ENCODE measurements around the gene FPR1. TPM values are rescaled to one million over a fixed set of nuclear protein-coding genes. Genes with fewer than 3 reads are reported as not detected.

The FPR1 gene
- total and polyA plus RNA-seq, 2 of the 4 experiments (the other 2 are of a cell fraction) = not detected

DNA sequence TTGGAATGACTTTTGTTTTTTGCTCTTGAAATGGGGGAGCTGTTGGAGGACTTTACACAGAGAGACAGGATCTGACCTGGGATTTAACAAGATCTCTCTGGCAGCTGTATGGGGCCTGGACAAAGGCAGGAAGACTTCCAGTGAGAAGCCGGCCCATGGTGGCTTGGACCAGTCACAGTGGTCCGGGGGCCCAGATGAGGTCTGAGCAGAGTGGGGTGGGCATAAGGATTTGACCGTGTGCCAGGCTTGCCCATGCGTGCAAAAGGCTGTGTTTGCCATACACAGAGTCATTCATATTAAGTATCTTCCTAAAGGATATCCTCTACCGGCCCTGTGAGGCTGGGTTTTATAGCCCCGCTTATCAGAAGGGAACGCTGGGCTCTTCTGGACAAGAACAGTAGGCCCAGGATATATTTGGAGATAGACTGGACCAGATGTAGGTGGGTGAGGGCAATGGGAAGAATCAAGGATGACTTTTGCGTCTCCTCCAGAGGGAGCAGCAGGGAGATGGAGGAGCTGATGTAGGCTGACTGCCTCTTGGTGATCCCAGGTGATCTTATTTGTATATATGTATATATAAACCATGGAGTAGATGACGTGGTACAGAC lies 54.4 kb downstream of the FPR1 start:
- Histone ChIP-seq H3K4me3 (ENCODE audit: insufficient read depth, low read depth, low read length) (no peak overlapping the region), H2BK120ac (ENCODE audit: low read depth, low read length) (no peak overlapping the region), H3K4me1 (ENCODE audit: control insufficient read depth, insufficient read depth, low read length) (peaks cover 4% of the 10 kb centered on the region; the same call in 1 of the 2 replicates), H4K91ac (ENCODE audit: insufficient read depth, low read depth, low read length) (no peak overlapping the region), H3K9ac (ENCODE audit: low read depth, low read length) (no peak overlapping the region), H3K27ac (ENCODE audit: insufficient read depth, low read length) (no peak overlapping the region), H4K5ac (ENCODE audit: low read depth, low read length) (no peak overlapping the region), H3K9me3 (ENCODE audit: control insufficient read depth, insufficient read depth, low read length) (no peaks in the 10 kb centered on the region), H3K56ac (ENCODE audit: extremely low read depth, insufficient read depth, low read length) (no peak overlapping the region), H2AFZ (replicated peaks; ENCODE audit: low read length, poor library complexity) (no peak overlapping the region), H2AK5ac (ENCODE audit: low read depth, low read length) (no peak overlapping the region), H3K36me3 (ENCODE audit: control insufficient read depth, insufficient read depth, low read length) (peaks cover 84% of the 10 kb centered on the region), H4K20me1 (ENCODE audit: insufficient read depth, low read length) (peaks cover 78% of the 10 kb centered on the region), H3K23ac (ENCODE audit: low read depth, low read length) (no peak overlapping the region), H2AK9ac (replicated peaks; ENCODE audit: low read depth, low read length, poor library complexity) (no peak overlapping the region), H3K27me3 (ENCODE audit: control insufficient read depth, insufficient read depth, low read length) (no peaks in the 10 kb centered on the region), H2BK15ac (ENCODE audit: low read depth, low read length) (no peak overlapping the region), H3K14ac (replicated peaks; ENCODE audit: low read depth, low read length) (no peak overlapping the region), H3K4ac (ENCODE audit: low read depth, low read length) (no peak overlapping the region), H4K8ac (ENCODE audit: low read depth in 2 of 2, low read length in 2 of 2) (no peak overlapping the region), H3K18ac (ENCODE audit: low read depth, low read length) (no peak overlapping the region), H3K9me1 (ENCODE audit: insufficient read depth, low read length) (peaks cover 22% of the 10 kb centered on the region), H2BK5ac (ENCODE audit: low read depth, low read length, poor library complexity, severe bottlenecking) (no peak overlapping the region), H3K4me2 (ENCODE audit: low read depth, low read length) (no peak overlapping the region), H3K79me1 (ENCODE audit: low read depth in 1 of 2, low read length in 2 of 2) (peaks cover 35 to 85% of the 10 kb centered on the region in 2 experiments), H2BK20ac (ENCODE audit: low read depth, low read length) (no peak overlapping the region)
- BruUV-seq (replicated peaks) = no TSS peak
- CTCF ChIA-PET = no interaction called here
- TF ChIP-seq SMC3 (IDR thresholded peaks at IDR 0.05; ENCODE audit: low read depth, low read length) (no peak), NFE2L2 (IDR thresholded peaks at IDR 0.05; ENCODE audit: low read depth, low read length) (no peak), FOS (IDR thresholded peaks at IDR 0.05; ENCODE audit: low read depth, low read length) (no peak), MAZ (IDR thresholded peaks at IDR 0.05; ENCODE audit: borderline replicate concordance, low read depth, low read length) (no peak)
- TF ChIP-seq, protein P1, sequence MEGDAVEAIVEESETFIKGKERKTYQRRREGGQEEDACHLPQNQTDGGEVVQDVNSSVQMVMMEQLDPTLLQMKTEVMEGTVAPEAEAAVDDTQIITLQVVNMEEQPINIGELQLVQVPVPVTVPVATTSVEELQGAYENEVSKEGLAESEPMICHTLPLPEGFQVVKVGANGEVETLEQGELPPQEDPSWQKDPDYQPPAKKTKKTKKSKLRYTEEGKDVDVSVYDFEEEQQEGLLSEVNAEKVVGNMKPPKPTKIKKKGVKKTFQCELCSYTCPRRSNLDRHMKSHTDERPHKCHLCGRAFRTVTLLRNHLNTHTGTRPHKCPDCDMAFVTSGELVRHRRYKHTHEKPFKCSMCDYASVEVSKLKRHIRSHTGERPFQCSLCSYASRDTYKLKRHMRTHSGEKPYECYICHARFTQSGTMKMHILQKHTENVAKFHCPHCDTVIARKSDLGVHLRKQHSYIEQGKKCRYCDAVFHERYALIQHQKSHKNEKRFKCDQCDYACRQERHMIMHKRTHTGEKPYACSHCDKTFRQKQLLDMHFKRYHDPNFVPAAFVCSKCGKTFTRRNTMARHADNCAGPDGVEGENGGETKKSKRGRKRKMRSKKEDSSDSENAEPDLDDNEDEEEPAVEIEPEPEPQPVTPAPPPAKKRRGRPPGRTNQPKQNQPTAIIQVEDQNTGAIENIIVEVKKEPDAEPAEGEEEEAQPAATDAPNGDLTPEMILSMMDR (conservative IDR thresholded peaks at IDR 0.05; ENCODE audit: low read depth, low read length) = no peak
- no peak for DNase-seq
- in situ Hi-C loops (cut with MboI; ENCODE audit: low sequenced_read_pairs) (no loop called here), intact Hi-C loops (cut with micrococcal nuclease) (no loop called here), dilution Hi-C loops (cut with HindIII; ENCODE audit: low sequenced_read_pairs, unreplicated experiment) (no loop called here)
- ATAC-seq (ENCODE audit: low read depth) = no peak
- POLR2A ChIA-PET (ENCODE audit: unreplicated experiment) = no interaction called here
- 100% methylated on average over 1 of the region's 9 CpGs; no CpG with 5 or more reads in 1 of the 2 experiments for WGBS, 2 experiments (ENCODE audit: extremely low coverage in 2 of 2, insufficient read length in 1 of 2)
